Fibroblast of mammary gland (primary cell): Measurements from ENCODE around the gene ZNF557.

ENCODE experiments used
- DNase-seq: peaks from one replicate; pipeline ENCODE4 v3.0.0-alpha.2; 2010; ENCODE audit warnings: low read depth
- H3K4me3 ChIP-seq: 2 replicates; pipeline ENCODE4 v1.5.1; 2011; ENCODE audit warnings: low read depth, mild to moderate bottlenecking, low read length, moderate library complexity; ENCODE audit not compliant: control insufficient read depth
- CTCF ChIP-seq: conservative IDR thresholded peaks from 2 replicates; pipeline ENCODE4 v1.5.1; 2011; ENCODE audit warnings: low read depth, low read length, inconsistent platforms; ENCODE audit not compliant: control insufficient read depth, insufficient read depth

The ZNF557 gene

GRCh38 chr19:7109678-7110289 is 40.3 kb downstream of the ZNF557 start:
- H3K4me3 ChIP-seq: no peak overlapping the region
- no peak for TF ChIP-seq CTCF
- no peak for DNase-seq

- DNase-seq: no peak
- TF ChIP-seq CTCF: no peak
- H3K4me3 ChIP-seq: no peak overlapping the region
These were observed 43.2 kb downstream of the ZNF557 start for GRCh38 chr19:7112675-7113074.

- no peak overlapping the region for H3K4me3 ChIP-seq
- DNase-seq: no peak
These were observed 43.7 kb downstream of the ZNF557 start for GRCh38 chr19:7113233-7113632.

GRCh38 chr19:7115721-7116120 is 46.2 kb downstream of the ZNF557 start:
- no peak for TF ChIP-seq CTCF
- no peak overlapping the region for H3K4me3 ChIP-seq
- no peak for DNase-seq

More at GRCh38 chr19:7113233-7113632, 43.7 kb downstream of the ZNF557 start:
- TF ChIP-seq CTCF: no peak

GRCh38 chr19:7117248-7117647 is 47.7 kb downstream of the ZNF557 start:
- no peak overlapping the region for H3K4me3 ChIP-seq
- no peak for TF ChIP-seq CTCF
- no peak for DNase-seq

- TF ChIP-seq CTCF: no peak
- no peak overlapping the region for H3K4me3 ChIP-seq
- DNase-seq: no peak
These were observed 50.1 kb downstream of the ZNF557 start for GRCh38 chr19:7119582-7119981.

GRCh38 chr19:7120499-7120898 is 51.0 kb downstream of the ZNF557 start:
- no peak for TF ChIP-seq CTCF
- H3K4me3 ChIP-seq: no peak overlapping the region
- no peak for DNase-seq
